Heart left ventricle (tissue), 13 donors: ENCODE data around the gene RNF19B.

Experiments used
- POLR2A ChIP-seq, 2 donors: fragments of 450-650 bp; IDR thresholded peaks; one replicate each; pipeline ENCODE4 v1.6.1; 2017; ENCODE audit warnings: antibody characterized with exemption in 2 of 2, mild to moderate bottlenecking in 2 of 2, moderate library complexity in 2 of 2
- TF ChIP-seq, protein P1 (sequence below), 12 donors: fragments of 200-600 bp; sonication (generic) in 4 of 12; IDR thresholded peaks; one replicate each; pipeline versions ENCODE4 v1.5.0 to v1.8.0; 2018 to 2022; ENCODE audit warnings: antibody characterized with exemption in 12 of 12, mild to moderate bottlenecking in 5 of 12
- donor health status: ischemic (EF 13 %, LVEDD 7.1; RV severe dilation, severe dysfunction).
- donor health status: DM: no; HTN: yes; CAD: no.
- donor health status: DM: no; HTN: no; CAD: no.
- donor health status: ischemic (EF 25% LVEDD 6.9; RV normal size, moderate dysfunction).
- donor health status: ischemic (EF 25% LVEDD 5.7; RV mildly dilated, moderate dysfunction).
- donor health status: ischemic (EF 35%, LVEDD 5.7; RV mildly dilated, moderate dysfunction).
- donor health status: nonischemic (EF 11% LVEDD 7.7; RV severe dilation, severe dysfunction).
- donor health status: DM: yes; HTN: yes; CAD: no.
- donor health status: PGD.
- donor health status: ischemic (EF 29% LVEDD 5.4; RV normal size, mild dysfunction).
- donor health status: nonischemic (EF 23%, LVEDD 6.1; RV moderate dilation, normal function).

- no peak for TF ChIP-seq POLR2A (IDR thresholded peaks at IDR 0.05)
- TF ChIP-seq, protein P1, sequence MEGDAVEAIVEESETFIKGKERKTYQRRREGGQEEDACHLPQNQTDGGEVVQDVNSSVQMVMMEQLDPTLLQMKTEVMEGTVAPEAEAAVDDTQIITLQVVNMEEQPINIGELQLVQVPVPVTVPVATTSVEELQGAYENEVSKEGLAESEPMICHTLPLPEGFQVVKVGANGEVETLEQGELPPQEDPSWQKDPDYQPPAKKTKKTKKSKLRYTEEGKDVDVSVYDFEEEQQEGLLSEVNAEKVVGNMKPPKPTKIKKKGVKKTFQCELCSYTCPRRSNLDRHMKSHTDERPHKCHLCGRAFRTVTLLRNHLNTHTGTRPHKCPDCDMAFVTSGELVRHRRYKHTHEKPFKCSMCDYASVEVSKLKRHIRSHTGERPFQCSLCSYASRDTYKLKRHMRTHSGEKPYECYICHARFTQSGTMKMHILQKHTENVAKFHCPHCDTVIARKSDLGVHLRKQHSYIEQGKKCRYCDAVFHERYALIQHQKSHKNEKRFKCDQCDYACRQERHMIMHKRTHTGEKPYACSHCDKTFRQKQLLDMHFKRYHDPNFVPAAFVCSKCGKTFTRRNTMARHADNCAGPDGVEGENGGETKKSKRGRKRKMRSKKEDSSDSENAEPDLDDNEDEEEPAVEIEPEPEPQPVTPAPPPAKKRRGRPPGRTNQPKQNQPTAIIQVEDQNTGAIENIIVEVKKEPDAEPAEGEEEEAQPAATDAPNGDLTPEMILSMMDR (IDR thresholded peaks at IDR 0.05) = no peak
These were observed 5.0 kb upstream of the RNF19B start for GRCh38 chr1:32969566-32969965.
